Liver (tissue), 9 donors: ENCODE results near the gene A4GALT. TPM values are rescaled to one million over a fixed set of nuclear protein-coding genes. Genes with fewer than 3 reads are reported as not detected.

Source experiments
- DNase-seq: peaks from one replicate; pipeline ENCODE4 v3.0.0-alpha.2; 2017; ENCODE audit warnings: low spot score
- H3K27ac ChIP-seq, 2 donors: one replicate each; pipeline ENCODE4 v1.7.0; 2013; ENCODE audit warnings: inconsistent platforms in 2 of 2, low read length in 2 of 2, control low read depth in 1 of 2, low read depth in 1 of 2, mild to moderate bottlenecking in 1 of 2
- H3K27me3 ChIP-seq, 4 donors: one replicate each; pipeline versions ENCODE4 v1.6.1 to v1.7.0; 2013; ENCODE audit warnings: low read length in 3 of 4, inconsistent platforms in 1 of 4, mild to moderate bottlenecking in 1 of 4, moderate library complexity in 1 of 4; ENCODE audit not compliant: control insufficient read depth in 4 of 4, insufficient read depth in 4 of 4
- H3K36me3 ChIP-seq, 4 donors: one replicate each; pipeline versions ENCODE4 v1.6.1 to v1.7.0; 2013; ENCODE audit warnings: low read length in 3 of 4, mild to moderate bottlenecking in 3 of 4, low read depth in 1 of 4, moderate library complexity in 1 of 4; ENCODE audit not compliant: control insufficient read depth in 4 of 4, insufficient read depth in 3 of 4
- H3K4me1 ChIP-seq, 4 donors: one replicate each; pipeline versions ENCODE4 v1.6.1 to v1.7.0; 2013; ENCODE audit warnings: low read length in 3 of 4, mild to moderate bottlenecking in 3 of 4, moderate library complexity in 1 of 4; ENCODE audit not compliant: control insufficient read depth in 4 of 4, insufficient read depth in 4 of 4
- H3K4me3 ChIP-seq, 3 donors: one replicate each; pipeline versions ENCODE4 v1.6.1 to v1.7.0; 2013; ENCODE audit warnings: low read length in 3 of 3, control low read depth in 1 of 3, low read depth in 1 of 3, mild to moderate bottlenecking in 1 of 3
- H3K9ac ChIP-seq, 2 donors: one replicate each; pipeline ENCODE4 v1.7.0; 2013; ENCODE audit warnings: low read length in 2 of 2, mild to moderate bottlenecking in 2 of 2, moderate library complexity in 2 of 2, control low read depth in 1 of 2, low read depth in 1 of 2
- H3K9me3 ChIP-seq, 4 donors: one replicate each; pipeline versions ENCODE4 v1.6.1 to v1.7.0; 2013; ENCODE audit warnings: low read length in 3 of 4; ENCODE audit not compliant: control insufficient read depth in 4 of 4
- CTCF ChIP-seq: fragments of 150-350 bp; IDR thresholded peaks from 2 replicates; pipeline ENCODE4 v1.5.1; 2017; ENCODE audit warnings: improper control_type of control experiment, low read depth, low read length; ENCODE audit not compliant: missing input control
- FOXA1 ChIP-seq: IDR thresholded peaks from 2 replicates; pipeline ENCODE4 v1.6.1; 2016; ENCODE audit warnings: antibody characterized with exemption
- FOXA2 ChIP-seq: IDR thresholded peaks from 2 replicates; pipeline ENCODE4 v1.6.1; 2016; ENCODE audit warnings: antibody characterized with exemption
- GABPA ChIP-seq, 2 donors: IDR thresholded peaks in 1 of 2; conservative IDR thresholded peaks in 1 of 2; 2 replicates each; pipeline ENCODE4 v1.6.1; 2016; ENCODE audit warnings: antibody characterized with exemption in 2 of 2, mild to moderate bottlenecking in 1 of 2, moderate library complexity in 1 of 2
- HNF4A ChIP-seq, 2 donors: conservative IDR thresholded peaks; 2 replicates each; pipeline ENCODE4 v1.6.1; 2016; ENCODE audit warnings: antibody characterized with exemption in 2 of 2, mild to moderate bottlenecking in 2 of 2
- HNF4G ChIP-seq: IDR thresholded peaks from 2 replicates; pipeline ENCODE4 v1.6.1; 2016; ENCODE audit warnings: antibody characterized with exemption
- JUND ChIP-seq, 2 donors: IDR thresholded peaks; 2 replicates each; pipeline ENCODE4 v1.6.1; 2016; ENCODE audit warnings: antibody characterized with exemption in 2 of 2
- MAX ChIP-seq: IDR thresholded peaks from 2 replicates; pipeline ENCODE4 v1.6.1; 2016; ENCODE audit warnings: antibody characterized with exemption
- NR2F2 ChIP-seq: IDR thresholded peaks from 2 replicates; pipeline ENCODE4 v1.6.1; 2016; ENCODE audit warnings: antibody characterized with exemption
- RAD21 ChIP-seq, 2 donors: IDR thresholded peaks; 2 replicates each; pipeline ENCODE4 v1.6.1; 2016; ENCODE audit warnings: antibody characterized with exemption in 2 of 2, mild to moderate bottlenecking in 2 of 2
- RXRA ChIP-seq, 2 donors: IDR thresholded peaks; 2 replicates each; pipeline ENCODE4 v1.6.1; 2017 to 2018; ENCODE audit warnings: antibody characterized with exemption in 2 of 2, mild to moderate bottlenecking in 1 of 2
- SP1 ChIP-seq: IDR thresholded peaks from 2 replicates; pipeline ENCODE4 v1.6.1; 2018; ENCODE audit warnings: antibody characterized with exemption, mild to moderate bottlenecking
- TAF1 ChIP-seq: conservative IDR thresholded peaks from 2 replicates; pipeline ENCODE4 v1.6.1; 2016; ENCODE audit warnings: antibody characterized with exemption, mild to moderate bottlenecking
- YY1 ChIP-seq: IDR thresholded peaks from 2 replicates; pipeline ENCODE4 v1.6.1; 2016; ENCODE audit warnings: antibody characterized with exemption, mild to moderate bottlenecking
- ZBTB33 ChIP-seq: IDR thresholded peaks from 2 replicates; pipeline ENCODE4 v1.6.1; 2016; ENCODE audit warnings: antibody characterized with exemption
- WGBS: extraction: QIAGEN DNeasy Blood & Tissue Kit; methylation state at CpG from one replicate; pipeline ENCODE4 v1.1.7; 2013; 5-methylcytosine and 5-hydroxymethylcytosine counted together
- polyA plus RNA-seq, 2 donors: library from polyadenylated mRNA; stranded (reverse) in 1 of 2; unstranded in 1 of 2; fragments of 200-250 nt in 1 of 2; fragments of >200 nt in 1 of 2; fragmentation: Nextera tagmentation in 1 of 2; extraction: Ambion mirVana in 1 of 2; gene quantifications; one replicate each; pipeline versions ENCODE4 v1.2.1 to v1.2.3, GENCODE V29; 2013 to 2015
- total RNA-seq, 2 donors: library from RNA; depleted of rRNA; stranded (reverse); fragments of >200 nt; gene quantifications; one replicate each; pipeline ENCODE4 v1.2.3, GENCODE V29; 2014
- TF ChIP-seq, protein P1 (sequence below): IDR thresholded peaks from 2 replicates; pipeline ENCODE4 v1.6.1; 2016; ENCODE audit warnings: antibody characterized with exemption, mild to moderate bottlenecking
- donor health status: healthy.
- donor health status: healthy.
- donor health status: healthy.
- donor health status: healthy.
- donor health status: healthy.

Gene A4GALT
- total and polyA plus RNA-seq, 4 donors, result 1.6 to 8.2 (median 2.0) TPM

GRCh38 chr22:42747701-42748513, 27.2 kb upstream of the A4GALT start:
- DNase-seq, result no peak
- 73% methylated on average over 14 of the region's 14 CpGs for WGBS
- Histone ChIP-seq H3K27me3 (no peaks in the 10 kb centered on the region), H3K9ac (no peak overlapping the region), H3K36me3 (no peaks in the 10 kb centered on the region), H3K4me1 (no peaks in the 10 kb centered on the region), H3K9me3 (no peaks in the 10 kb centered on the region), H3K27ac (peak overlapping the region; percentile 55 to 67), H3K4me3 (no peak overlapping the region)
- TF ChIP-seq JUND (IDR thresholded peaks at IDR 0.05) (peak in 1 of 2 donors; percentile 25), NR2F2 (peak; percentile 25), MAX (no peak), CTCF (no peak)

- DNase-seq, result no peak
- no peaks in the 10 kb centered on the region for H3K4me1 ChIP-seq
- no peaks in the 10 kb centered on the region for H3K36me3 ChIP-seq
- H3K27ac ChIP-seq, result peak overlapping the region; percentile 7 to 28
- H3K9me3 ChIP-seq, result no peaks in the 10 kb centered on the region
- TF ChIP-seq HNF4A (conservative IDR thresholded peaks at IDR 0.05) (no peak), SP1 (no peak), GABPA (IDR thresholded peaks at IDR 0.05 in 1 of 2, conservative IDR thresholded peaks at IDR 0.05 in 1 of 2) (no peak), JUND (IDR thresholded peaks at IDR 0.05) (no peak), HNF4G (no peak), ZBTB33 (no peak)
- no peak overlapping the region for H3K4me3 ChIP-seq
- no peaks in the 10 kb centered on the region for H3K27me3 ChIP-seq
- WGBS, result 84% methylated on average over 11 of the region's 11 CpGs
- H3K9ac ChIP-seq, result no peak overlapping the region
These were observed 24.4 kb upstream of the A4GALT start for GRCh38 chr22:42745118-42745517.

DNA sequence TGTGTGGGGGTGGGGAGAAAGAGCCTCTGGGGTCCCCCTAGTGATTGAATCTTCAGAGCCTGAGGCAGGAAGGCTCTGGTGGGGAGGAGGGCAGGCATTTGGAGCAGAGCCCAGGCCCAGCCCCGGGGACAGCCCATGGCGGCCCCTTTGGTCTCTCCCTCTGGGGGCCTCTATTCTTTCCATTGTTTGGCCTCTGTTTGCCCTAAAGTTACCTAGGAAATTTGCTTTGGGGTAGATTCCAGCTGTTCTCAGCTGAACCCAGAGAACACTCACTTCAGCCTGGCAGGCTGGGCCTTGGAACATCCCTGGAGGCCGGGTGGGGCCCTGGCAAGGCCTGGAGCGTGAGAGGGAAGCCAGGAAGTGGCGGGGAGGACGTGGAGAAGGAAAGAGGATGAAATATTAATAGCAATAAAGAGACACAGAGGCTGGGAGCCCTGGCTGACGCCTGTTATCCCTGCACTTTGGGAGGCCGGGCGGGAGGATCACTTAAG, 22.9 kb upstream of the A4GALT start:
- H3K4me3 ChIP-seq, result no peak overlapping the region
- WGBS, result 70% methylated on average over 9 of the region's 9 CpGs
- TF ChIP-seq, protein P1, sequence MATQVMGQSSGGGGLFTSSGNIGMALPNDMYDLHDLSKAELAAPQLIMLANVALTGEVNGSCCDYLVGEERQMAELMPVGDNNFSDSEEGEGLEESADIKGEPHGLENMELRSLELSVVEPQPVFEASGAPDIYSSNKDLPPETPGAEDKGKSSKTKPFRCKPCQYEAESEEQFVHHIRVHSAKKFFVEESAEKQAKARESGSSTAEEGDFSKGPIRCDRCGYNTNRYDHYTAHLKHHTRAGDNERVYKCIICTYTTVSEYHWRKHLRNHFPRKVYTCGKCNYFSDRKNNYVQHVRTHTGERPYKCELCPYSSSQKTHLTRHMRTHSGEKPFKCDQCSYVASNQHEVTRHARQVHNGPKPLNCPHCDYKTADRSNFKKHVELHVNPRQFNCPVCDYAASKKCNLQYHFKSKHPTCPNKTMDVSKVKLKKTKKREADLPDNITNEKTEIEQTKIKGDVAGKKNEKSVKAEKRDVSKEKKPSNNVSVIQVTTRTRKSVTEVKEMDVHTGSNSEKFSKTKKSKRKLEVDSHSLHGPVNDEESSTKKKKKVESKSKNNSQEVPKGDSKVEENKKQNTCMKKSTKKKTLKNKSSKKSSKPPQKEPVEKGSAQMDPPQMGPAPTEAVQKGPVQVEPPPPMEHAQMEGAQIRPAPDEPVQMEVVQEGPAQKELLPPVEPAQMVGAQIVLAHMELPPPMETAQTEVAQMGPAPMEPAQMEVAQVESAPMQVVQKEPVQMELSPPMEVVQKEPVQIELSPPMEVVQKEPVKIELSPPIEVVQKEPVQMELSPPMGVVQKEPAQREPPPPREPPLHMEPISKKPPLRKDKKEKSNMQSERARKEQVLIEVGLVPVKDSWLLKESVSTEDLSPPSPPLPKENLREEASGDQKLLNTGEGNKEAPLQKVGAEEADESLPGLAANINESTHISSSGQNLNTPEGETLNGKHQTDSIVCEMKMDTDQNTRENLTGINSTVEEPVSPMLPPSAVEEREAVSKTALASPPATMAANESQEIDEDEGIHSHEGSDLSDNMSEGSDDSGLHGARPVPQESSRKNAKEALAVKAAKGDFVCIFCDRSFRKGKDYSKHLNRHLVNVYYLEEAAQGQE, result no peak
- TF ChIP-seq FOXA2 (no peak), HNF4G (no peak), RAD21 (IDR thresholded peaks at IDR 0.05) (peak in 1 of 2 donors; percentile 8), CTCF (no peak), NR2F2 (peak; percentile 69), FOXA1 (no peak), GABPA (IDR thresholded peaks at IDR 0.05 in 1 of 2, conservative IDR thresholded peaks at IDR 0.05 in 1 of 2) (no peak), TAF1 (no peak), SP1 (peak; percentile 40), YY1 (no peak), RXRA (IDR thresholded peaks at IDR 0.05) (peak; percentile 5 to 40), MAX (no peak)
- H3K4me1 ChIP-seq, result no peaks in the 10 kb centered on the region
- H3K36me3 ChIP-seq, result no peaks in the 10 kb centered on the region
- H3K9ac ChIP-seq, result no peak overlapping the region
- no peak for DNase-seq
- no peaks in the 10 kb centered on the region for H3K27me3 ChIP-seq
- no peaks in the 10 kb centered on the region for H3K9me3 ChIP-seq
- peak overlapping the region; percentile 3 to 37 for H3K27ac ChIP-seq
